Astrocyte (in vitro differentiated cells and primary cell): ENCODE data around the gene TBC1D2. TPM values are rescaled to one million over a fixed set of nuclear protein-coding genes. Genes with fewer than 3 reads are reported as not detected.

ENCODE experiments used
- DNase-seq: peaks from one replicate; pipeline ENCODE4 v3.0.0-alpha.2; 2010; ENCODE audit warnings: low read depth
- FAIRE-seq: peaks from 2 replicates; lab custom pipeline; 2011; peaks lifted over from hg19 to GRCh38; lab: Jason Lieb, UNC
- H2AFZ ChIP-seq: 2 replicates; pipeline ENCODE4 v1.6.0; 2012; ENCODE audit warnings: low read depth, low read length, inconsistent platforms
- H3K27ac ChIP-seq: 2 replicates; pipeline ENCODE4 v1.5.1; 2011; ENCODE audit warnings: low read depth, low read length, inconsistent platforms
- H3K27me3 ChIP-seq: 2 replicates; pipeline ENCODE4 v1.6.0; 2011; ENCODE audit warnings: low read length, inconsistent platforms; ENCODE audit not compliant: insufficient read depth
- H3K36me3 ChIP-seq: 2 replicates; pipeline ENCODE4 v1.5.1; 2011; ENCODE audit warnings: low read length, inconsistent platforms; ENCODE audit not compliant: insufficient read depth
- H3K4me1 ChIP-seq: 2 replicates; pipeline ENCODE4 v1.5.1; 2011; ENCODE audit warnings: low read length, inconsistent platforms; ENCODE audit not compliant: insufficient read depth
- H3K4me2 ChIP-seq: 2 replicates; pipeline ENCODE4 v1.6.0; 2012; ENCODE audit warnings: low read length, inconsistent platforms
- H3K4me3 ChIP-seq: 2 replicates; pipeline ENCODE4 v1.5.1; 2011; ENCODE audit warnings: low read depth, mild to moderate bottlenecking, low read length, inconsistent platforms; ENCODE audit not compliant: insufficient read depth
- H3K79me2 ChIP-seq: 2 replicates; pipeline ENCODE4 v1.6.0; 2012; ENCODE audit warnings: mild to moderate bottlenecking, low read length, inconsistent platforms; ENCODE audit not compliant: insufficient read depth
- H3K9ac ChIP-seq: 2 replicates; pipeline ENCODE4 v1.6.0; 2012; ENCODE audit warnings: mild to moderate bottlenecking, low read length, inconsistent platforms
- H3K9me3 ChIP-seq: 2 replicates; pipeline ENCODE4 v1.5.1; 2012; ENCODE audit warnings: low read depth, mild to moderate bottlenecking, low read length, inconsistent platforms; ENCODE audit not compliant: insufficient read depth
- H4K20me1 ChIP-seq: 2 replicates; pipeline ENCODE4 v1.6.0; 2012; ENCODE audit warnings: low read length, inconsistent platforms; ENCODE audit not compliant: insufficient read depth
- H3K27ac Mint-ChIP-seq: one replicate; pipeline ENCODE4 v1.8.0; 2021; ENCODE audit warnings: mild to moderate bottlenecking, mixed read lengths; ENCODE audit not compliant: unreplicated experiment
- H3K27me3 Mint-ChIP-seq: one replicate; pipeline ENCODE4 v1.8.0; 2021; ENCODE audit warnings: low read depth, mixed read lengths; ENCODE audit not compliant: unreplicated experiment
- H3K36me3 Mint-ChIP-seq: one replicate; pipeline ENCODE4 v1.8.0; 2021; ENCODE audit warnings: low read depth, mixed read lengths; ENCODE audit not compliant: unreplicated experiment
- H3K4me1 Mint-ChIP-seq: one replicate; pipeline ENCODE4 v1.8.0; 2021; ENCODE audit warnings: low read depth, mixed read lengths; ENCODE audit not compliant: unreplicated experiment
- H3K4me3 Mint-ChIP-seq: one replicate; pipeline ENCODE4 v1.8.0; 2021; ENCODE audit warnings: mild to moderate bottlenecking, moderate library complexity, mixed read lengths; ENCODE audit not compliant: unreplicated experiment
- H3K9me3 Mint-ChIP-seq: one replicate; pipeline ENCODE4 v1.8.0; 2021; ENCODE audit warnings: mild to moderate bottlenecking, mixed read lengths; ENCODE audit not compliant: unreplicated experiment
- EZH2 ChIP-seq: IDR thresholded peaks from 2 replicates; pipeline ENCODE4 v1.6.1; 2012; ENCODE audit warnings: mild to moderate bottlenecking, low read length, inconsistent platforms; ENCODE audit not compliant: insufficient read depth
- total RNA-seq: library from RNA; stranded (reverse); gene quantifications from 2 replicates; pipeline ENCODE4 v1.2.1, GENCODE V29; 2021
- TF ChIP-seq, protein P1 (sequence below): IDR thresholded peaks from 2 replicates; pipeline ENCODE4 v1.5.1; 2011; ENCODE audit warnings: low read depth, mild to moderate bottlenecking, inconsistent platforms, low read length, moderate library complexity; ENCODE audit not compliant: insufficient read depth

TBC1D2 gene
- total RNA-seq, 1 donor from 2014 or later = 9.6 TPM

- peak overlapping the region; percentile 79 for H3K4me3 Mint-ChIP-seq
- DNase-seq = no peak
- TF ChIP-seq EZH2 = no peak
- TF ChIP-seq, protein P1, sequence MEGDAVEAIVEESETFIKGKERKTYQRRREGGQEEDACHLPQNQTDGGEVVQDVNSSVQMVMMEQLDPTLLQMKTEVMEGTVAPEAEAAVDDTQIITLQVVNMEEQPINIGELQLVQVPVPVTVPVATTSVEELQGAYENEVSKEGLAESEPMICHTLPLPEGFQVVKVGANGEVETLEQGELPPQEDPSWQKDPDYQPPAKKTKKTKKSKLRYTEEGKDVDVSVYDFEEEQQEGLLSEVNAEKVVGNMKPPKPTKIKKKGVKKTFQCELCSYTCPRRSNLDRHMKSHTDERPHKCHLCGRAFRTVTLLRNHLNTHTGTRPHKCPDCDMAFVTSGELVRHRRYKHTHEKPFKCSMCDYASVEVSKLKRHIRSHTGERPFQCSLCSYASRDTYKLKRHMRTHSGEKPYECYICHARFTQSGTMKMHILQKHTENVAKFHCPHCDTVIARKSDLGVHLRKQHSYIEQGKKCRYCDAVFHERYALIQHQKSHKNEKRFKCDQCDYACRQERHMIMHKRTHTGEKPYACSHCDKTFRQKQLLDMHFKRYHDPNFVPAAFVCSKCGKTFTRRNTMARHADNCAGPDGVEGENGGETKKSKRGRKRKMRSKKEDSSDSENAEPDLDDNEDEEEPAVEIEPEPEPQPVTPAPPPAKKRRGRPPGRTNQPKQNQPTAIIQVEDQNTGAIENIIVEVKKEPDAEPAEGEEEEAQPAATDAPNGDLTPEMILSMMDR = no peak
- no peaks in the 10 kb centered on the region for H3K36me3 ChIP-seq
- peaks cover 6% of the 10 kb centered on the region for H3K36me3 Mint-ChIP-seq
- H3K27me3 ChIP-seq = no peaks in the 10 kb centered on the region
- peaks cover 5% of the 10 kb centered on the region for H3K4me1 ChIP-seq
- no peak overlapping the region for H3K4me3 ChIP-seq
- no peak for FAIRE-seq
- H3K9me3 Mint-ChIP-seq = no peaks in the 10 kb centered on the region
- H3K27ac Mint-ChIP-seq = no peak overlapping the region
- H3K27ac ChIP-seq = no peak overlapping the region
- H3K9ac ChIP-seq = no peak overlapping the region
- H3K4me2 ChIP-seq = no peak overlapping the region
- H3K27me3 Mint-ChIP-seq = no peaks in the 10 kb centered on the region
- H3K79me2 ChIP-seq = no peaks in the 10 kb centered on the region
- H4K20me1 ChIP-seq = no peaks in the 10 kb centered on the region
- no peak overlapping the region for H2AFZ ChIP-seq
- peaks cover 2% of the 10 kb centered on the region for H3K4me1 Mint-ChIP-seq
- no peaks in the 10 kb centered on the region for H3K9me3 ChIP-seq
Measured at GRCh38 chr9:98191181-98191608, 64.3 kb downstream of the TBC1D2 start.

- no peak for FAIRE-seq
- H2AFZ ChIP-seq = no peak overlapping the region
- TF ChIP-seq, protein P1 = no peak
- no peak for TF ChIP-seq EZH2
- no peaks in the 10 kb centered on the region for H3K27me3 ChIP-seq
- H3K27me3 Mint-ChIP-seq = no peaks in the 10 kb centered on the region
- no peak overlapping the region for H3K27ac ChIP-seq
- H3K36me3 Mint-ChIP-seq = peaks cover 6% of the 10 kb centered on the region
- no peak overlapping the region for H3K4me2 ChIP-seq
- no peaks in the 10 kb centered on the region for H3K9me3 ChIP-seq
- peaks cover 5% of the 10 kb centered on the region for H3K4me1 ChIP-seq
- peaks cover 2% of the 10 kb centered on the region for H3K4me1 Mint-ChIP-seq
- no peaks in the 10 kb centered on the region for H4K20me1 ChIP-seq
- no peaks in the 10 kb centered on the region for H3K9me3 Mint-ChIP-seq
- no peaks in the 10 kb centered on the region for H3K79me2 ChIP-seq
- no peak overlapping the region for H3K4me3 ChIP-seq
- no peaks in the 10 kb centered on the region for H3K36me3 ChIP-seq
- H3K9ac ChIP-seq = no peak overlapping the region
- peak overlapping the region; percentile 79 for H3K4me3 Mint-ChIP-seq
- DNase-seq = no peak
- H3K27ac Mint-ChIP-seq = no peak overlapping the region
Measured at GRCh38 chr9:98190757-98191105, 64.7 kb downstream of the TBC1D2 start.

GRCh38 chr9:98189412-98189811, 66.0 kb downstream of the TBC1D2 start:
- H3K4me3 Mint-ChIP-seq = no peak overlapping the region
- no peaks in the 10 kb centered on the region for H3K9me3 ChIP-seq
- no peak for DNase-seq
- no peaks in the 10 kb centered on the region for H3K9me3 Mint-ChIP-seq
- H3K27me3 Mint-ChIP-seq = no peaks in the 10 kb centered on the region
- H3K27ac ChIP-seq = no peak overlapping the region
- no peak overlapping the region for H3K4me2 ChIP-seq
- H3K36me3 Mint-ChIP-seq = peaks cover 6% of the 10 kb centered on the region
- no peak overlapping the region for H3K4me3 ChIP-seq
- H3K27me3 ChIP-seq = no peaks in the 10 kb centered on the region
- no peak for FAIRE-seq
- no peaks in the 10 kb centered on the region for H4K20me1 ChIP-seq
- no peaks in the 10 kb centered on the region for H3K79me2 ChIP-seq
- no peak for TF ChIP-seq EZH2
- TF ChIP-seq, protein P1 = no peak
- peaks cover 5% of the 10 kb centered on the region for H3K4me1 ChIP-seq
- H2AFZ ChIP-seq = no peak overlapping the region
- H3K36me3 ChIP-seq = no peaks in the 10 kb centered on the region
- H3K4me1 Mint-ChIP-seq = peaks cover 2% of the 10 kb centered on the region
- no peak overlapping the region for H3K9ac ChIP-seq
- H3K27ac Mint-ChIP-seq = no peak overlapping the region
